ENCODE measurements around the gene GLYR1.
A peak's percentile ranks its signal among the peaks of the same experiment; 100 is the strongest.

Gene GLYR1

GRCh38 chr16:4806280-4806679 is 40.8 kb downstream of the GLYR1 start:
- DNase-seq (ENCODE audit: low read depth in 2 of 2): no peak

GRCh38 chr16:4805231-4805630 is 41.9 kb downstream of the GLYR1 start:
- DNase-seq (ENCODE audit: low read depth in 2 of 2): no peak

GRCh38 chr16:4803898-4804762 is 43.0 kb downstream of the GLYR1 start:
- DNase-seq (ENCODE audit: low read depth in 2 of 2): no peak

DNA sequence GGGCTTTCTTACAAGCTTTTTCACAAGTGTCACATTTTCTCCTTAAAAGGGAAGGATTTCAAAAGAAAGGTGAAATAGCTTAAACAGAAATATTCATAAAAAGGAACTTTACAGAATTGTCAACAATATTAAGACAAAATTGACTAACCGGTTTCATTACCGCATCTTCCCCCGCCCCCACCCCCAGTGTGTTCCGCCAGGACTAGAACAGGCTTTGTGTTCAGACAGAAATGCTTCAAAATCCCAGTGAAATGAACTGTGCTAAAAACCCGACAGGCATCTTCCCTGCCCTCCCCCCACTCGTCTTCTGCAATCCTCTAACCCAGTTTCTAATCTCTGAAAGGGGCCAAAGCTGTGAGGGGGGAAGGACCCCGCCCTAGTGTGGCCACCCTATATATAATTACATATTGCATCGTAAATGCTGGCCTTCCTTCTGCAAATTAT is 43.7 kb downstream of the GLYR1 start:
- DNase-seq (ENCODE audit: low read depth in 2 of 2): no peak

- peak; percentile 78 to 89 for DNase-seq (ENCODE audit: low read depth in 2 of 2)
Measured at GRCh38 chr16:4802659-4803287, 44.3 kb downstream of the GLYR1 start.

- peak; percentile 51 to 60 for DNase-seq (ENCODE audit: low read depth in 2 of 2)
Measured at GRCh38 chr16:4801962-4802658, 45.0 kb downstream of the GLYR1 start, which contains the start of gene ROGDI. Gene ROGDI, minus strand, starts transcription at chr16:4802633. Its CDS starts 62 bp downstream, at chr16:4802571.

- DNase-seq (ENCODE audit: low read depth in 2 of 2): no peak
Measured at GRCh38 chr16:4801051-4801961, 45.8 kb downstream of the GLYR1 start.

- DNase-seq (ENCODE audit: low read depth in 2 of 2): no peak
Measured at GRCh38 chr16:4800290-4801041, 46.6 kb downstream of the GLYR1 start.

GRCh38 chr16:4799171-4799855 is 47.8 kb downstream of the GLYR1 start:
- no peak for DNase-seq (ENCODE audit: low read depth in 2 of 2)

DNA sequence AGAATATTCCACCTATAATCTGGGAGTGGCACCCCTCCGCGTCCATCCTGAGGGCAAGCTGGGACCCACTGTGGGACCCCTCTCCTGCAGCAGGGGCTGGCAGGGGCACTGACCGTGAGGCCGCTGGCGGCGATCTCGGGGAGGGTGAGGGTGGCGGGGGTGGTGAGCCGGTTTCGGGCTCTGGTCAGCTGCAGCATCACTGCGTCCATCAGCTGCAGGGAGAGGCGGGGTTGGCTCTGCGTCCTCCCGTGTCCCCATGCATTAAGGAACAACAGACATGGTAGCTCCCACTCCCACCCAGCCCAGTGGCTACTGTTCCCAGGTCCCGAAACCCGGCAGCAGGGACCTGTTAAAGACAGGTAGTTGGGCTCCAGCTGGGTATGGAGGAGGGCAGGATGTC is 48.6 kb downstream of the GLYR1 start:
- no peak for DNase-seq (ENCODE audit: low read depth in 2 of 2)

DNA sequence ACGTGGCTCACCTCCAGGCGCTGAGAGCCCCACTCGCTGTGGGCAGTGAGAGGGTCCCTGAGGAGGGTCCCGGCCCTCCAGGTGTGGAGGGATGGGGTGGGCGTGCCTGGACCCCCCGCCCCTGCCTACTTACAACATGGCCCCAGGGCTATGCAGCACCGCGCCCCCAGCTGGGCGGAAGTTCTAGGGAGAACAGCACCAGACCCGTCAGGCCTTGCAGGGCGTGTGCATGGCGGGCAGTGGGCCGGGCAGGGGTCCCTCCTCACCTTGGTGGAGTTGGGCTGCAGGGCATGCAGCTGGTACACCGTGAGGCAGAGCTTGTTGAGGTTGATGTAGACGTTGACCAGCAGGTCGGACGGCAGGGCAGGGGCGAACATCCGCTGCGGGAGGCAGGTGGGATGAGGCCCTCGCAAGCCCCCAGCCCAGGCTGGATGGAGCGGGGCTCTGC is 49.3 kb downstream of the GLYR1 start:
- no peak for DNase-seq (ENCODE audit: low read depth in 2 of 2)

DNA sequence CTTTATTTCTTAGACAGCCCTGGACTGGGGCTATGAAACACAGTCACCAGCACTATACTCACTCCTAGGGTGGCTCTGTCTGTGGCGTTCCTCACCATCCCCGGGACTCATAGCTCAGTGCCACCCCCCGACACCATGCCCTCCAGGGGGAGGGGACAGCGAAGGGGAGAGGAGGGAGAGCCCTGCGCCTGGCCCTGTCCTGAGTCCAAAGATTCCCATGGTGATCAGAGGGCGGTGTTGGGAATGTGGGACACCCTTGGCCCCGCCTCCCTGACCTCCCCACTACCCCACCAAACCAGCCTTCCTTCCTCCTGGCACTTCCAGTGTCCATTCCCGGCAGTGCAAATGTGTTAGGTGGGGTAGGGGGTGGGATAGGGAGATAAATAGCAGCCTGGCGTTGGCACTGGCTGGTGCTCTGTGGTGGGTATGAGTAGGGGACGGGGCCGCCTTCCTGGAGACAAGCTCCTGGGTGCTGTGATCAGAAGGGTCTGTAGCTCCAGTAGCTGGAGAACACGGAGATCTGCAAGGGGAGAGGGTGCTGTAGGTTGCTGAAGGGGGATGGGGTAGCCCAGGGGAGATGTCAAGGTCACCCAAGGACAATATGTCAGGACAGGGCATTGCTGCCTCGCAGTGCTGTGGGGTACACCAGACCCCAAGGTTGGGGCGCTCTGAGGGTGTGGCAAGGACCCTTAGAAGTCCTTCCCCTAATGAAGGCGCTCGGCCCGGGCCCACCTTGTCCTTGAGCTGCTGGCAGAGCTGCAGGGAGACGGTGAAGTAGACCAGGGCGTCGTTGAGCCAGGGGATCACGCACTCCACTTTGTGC is 49.9 kb downstream of the GLYR1 start:
- no peak for DNase-seq (ENCODE audit: low read depth in 2 of 2)

GRCh38 chr16:4795828-4796572 is 51.1 kb downstream of the GLYR1 start:
- DNase-seq (ENCODE audit: low read depth in 2 of 2): no peak

- DNase-seq (ENCODE audit: low read depth in 2 of 2): no peak
Measured at GRCh38 chr16:4795181-4795827, 51.8 kb downstream of the GLYR1 start, which contains the start of gene SMIM22. Gene SMIM22, plus strand, starts transcription at chr16:4795369. Its CDS starts 366 bp downstream, at chr16:4795735.

DNA sequence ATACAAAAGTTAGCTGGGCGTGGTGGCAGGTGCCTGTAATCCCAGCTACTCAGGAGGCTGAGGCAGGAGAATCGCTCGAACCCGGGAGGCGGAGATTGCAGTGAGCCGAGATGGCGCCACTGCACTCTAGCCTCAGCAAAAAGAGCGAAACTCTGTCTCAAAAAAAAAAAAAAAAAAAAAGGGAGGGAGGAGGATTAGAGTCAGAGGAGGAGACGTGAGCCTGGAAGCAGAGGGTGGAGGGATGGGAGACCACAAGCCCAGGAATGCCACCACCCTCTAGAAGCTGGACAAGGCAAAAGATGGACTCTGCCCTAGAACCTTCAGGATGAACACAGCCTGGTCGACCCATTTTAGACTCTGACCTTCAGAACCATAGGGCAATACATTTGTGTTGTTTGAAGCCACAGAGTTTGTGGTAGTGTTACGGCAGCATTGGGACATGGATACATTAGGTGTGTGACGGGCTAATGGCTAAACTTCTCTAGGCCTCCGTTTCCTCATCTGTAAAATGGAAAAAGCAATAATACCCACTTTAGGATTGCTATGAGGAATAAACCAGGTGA is 54.1 kb downstream of the GLYR1 start:
- no peak for DNase-seq (ENCODE audit: low read depth in 2 of 2)

GRCh38 chr16:4790871-4791270 is 56.2 kb downstream of the GLYR1 start:
- no peak for DNase-seq (ENCODE audit: low read depth in 2 of 2)

DNA sequence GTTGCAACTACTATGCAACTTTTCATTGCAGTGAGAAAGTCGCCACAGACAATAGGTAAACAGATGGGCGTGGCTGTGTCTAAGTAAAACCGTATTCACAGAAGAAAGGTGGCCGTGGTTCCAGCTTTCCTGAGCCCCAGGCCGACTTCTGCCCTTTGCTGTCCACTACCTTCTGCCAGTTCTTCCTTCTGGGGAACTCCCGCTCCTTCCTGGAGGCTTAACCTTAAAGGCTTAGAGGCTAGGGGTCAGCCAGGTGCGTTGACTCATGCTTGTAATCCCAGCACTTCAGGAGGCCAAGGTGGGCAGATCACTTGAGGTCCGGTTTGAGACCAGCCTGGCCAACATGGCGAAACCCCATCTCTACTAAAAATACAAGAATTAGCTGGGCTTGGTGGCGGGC is 56.8 kb downstream of the GLYR1 start:
- DNase-seq (ENCODE audit: low read depth in 2 of 2): no peak

Data from stimulated activated CD4-positive, alpha-beta T cell treated with anti-CD3 and anti-CD28 coated beads, Interleukin-12 subunit alpha, Interleukin-12 subunit beta, amount 100 ng/mL, for 24 hours (primary cell).